IPS-NIHi7 (cell line): ENCODE data around the gene THEMIS2.
"Not testable (repeated sequence)": the region's sequence is repeated elsewhere in the genome, so short reads cannot be mapped to it uniquely, and the experiment has no call there.

Experiments used
- DNase-seq: peaks from one replicate; pipeline ENCODE4 v3.0.0; 2012; ENCODE audit warnings: mixed read lengths; ENCODE audit errors: extremely low spot score

Gene THEMIS2

DNA sequence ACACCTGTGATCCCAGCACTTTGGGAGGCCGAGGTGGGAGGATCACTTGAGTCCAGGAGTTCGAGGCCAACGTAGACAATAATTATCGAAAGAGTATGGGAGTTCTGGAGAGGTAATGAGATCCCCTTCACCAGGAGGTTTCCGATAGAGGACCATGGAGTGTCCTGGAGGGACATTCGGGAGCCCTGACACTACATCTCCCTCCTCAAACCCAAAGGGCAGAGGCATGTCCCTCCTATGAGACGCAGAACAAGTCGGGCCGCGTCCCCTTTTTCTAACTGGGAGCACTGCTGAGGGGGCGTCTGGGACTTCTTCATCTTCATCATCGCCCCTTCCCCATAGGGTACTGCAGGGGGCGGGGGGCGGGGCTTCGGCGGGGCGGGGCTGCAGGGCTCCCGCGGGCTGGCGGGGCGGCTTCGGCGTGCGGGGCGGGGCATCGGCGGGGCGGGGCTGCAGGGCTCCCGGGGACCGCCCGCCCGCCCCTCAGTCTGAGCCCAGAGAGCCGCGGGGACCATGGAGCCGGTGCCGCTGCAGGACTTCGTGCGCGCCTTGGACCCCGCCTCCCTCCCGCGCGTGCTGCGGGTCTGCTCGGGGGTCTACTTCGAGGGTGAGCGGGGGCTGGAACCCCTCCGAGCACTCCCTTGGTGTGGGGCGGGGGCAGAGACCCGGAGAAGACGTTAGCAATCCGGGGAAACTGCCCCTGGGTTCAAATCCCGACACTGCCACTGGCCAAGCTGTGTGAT is at the start of gene THEMIS2:
Gene THEMIS2 (plus strand): TSS at position 486 of the 743 bp plus-strand sequence. CDS start 28 bp downstream, at position 514.
- DNase-seq = peak; percentile 98

DNA sequence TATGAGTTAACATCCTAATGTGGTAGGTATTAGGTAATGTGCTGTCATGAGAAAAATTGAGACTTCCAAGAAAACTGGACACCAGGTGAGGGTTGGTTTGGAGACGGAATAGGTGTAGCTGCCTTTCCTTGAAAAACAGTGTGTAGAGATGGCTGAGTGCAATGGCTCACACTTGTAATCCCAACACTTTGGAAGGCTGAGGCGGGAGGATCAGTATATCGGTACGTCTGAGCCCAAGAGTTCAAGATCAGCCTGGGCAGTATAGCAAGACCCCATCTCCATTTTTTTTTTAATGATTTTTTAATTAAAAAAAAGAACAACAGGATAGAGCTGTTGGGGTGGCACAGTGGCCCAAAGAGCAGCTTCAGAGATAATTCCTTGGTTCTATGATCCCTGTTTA is 48.6 kb upstream of the THEMIS2 start:
- no peak for DNase-seq

DNA sequence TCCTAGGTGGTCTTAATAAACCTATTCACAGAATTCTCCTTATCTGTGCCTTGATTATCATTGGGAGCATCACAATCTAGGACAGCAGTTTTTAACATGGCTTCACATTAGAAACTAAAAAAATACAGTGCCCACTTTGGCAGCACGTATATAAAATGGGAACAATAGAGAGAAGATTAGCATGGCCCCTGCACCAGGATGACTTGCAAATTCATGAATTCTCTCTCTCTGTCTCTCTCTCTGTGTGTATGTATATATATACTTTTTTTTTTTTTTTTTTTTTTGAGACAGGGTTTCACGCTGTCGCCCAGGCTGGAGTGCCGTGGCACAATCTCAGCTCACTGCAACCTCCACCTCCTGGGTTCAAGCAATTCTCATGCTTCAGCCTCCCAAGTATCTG is 47.9 kb upstream of the THEMIS2 start:
- no peak for DNase-seq

DNA sequence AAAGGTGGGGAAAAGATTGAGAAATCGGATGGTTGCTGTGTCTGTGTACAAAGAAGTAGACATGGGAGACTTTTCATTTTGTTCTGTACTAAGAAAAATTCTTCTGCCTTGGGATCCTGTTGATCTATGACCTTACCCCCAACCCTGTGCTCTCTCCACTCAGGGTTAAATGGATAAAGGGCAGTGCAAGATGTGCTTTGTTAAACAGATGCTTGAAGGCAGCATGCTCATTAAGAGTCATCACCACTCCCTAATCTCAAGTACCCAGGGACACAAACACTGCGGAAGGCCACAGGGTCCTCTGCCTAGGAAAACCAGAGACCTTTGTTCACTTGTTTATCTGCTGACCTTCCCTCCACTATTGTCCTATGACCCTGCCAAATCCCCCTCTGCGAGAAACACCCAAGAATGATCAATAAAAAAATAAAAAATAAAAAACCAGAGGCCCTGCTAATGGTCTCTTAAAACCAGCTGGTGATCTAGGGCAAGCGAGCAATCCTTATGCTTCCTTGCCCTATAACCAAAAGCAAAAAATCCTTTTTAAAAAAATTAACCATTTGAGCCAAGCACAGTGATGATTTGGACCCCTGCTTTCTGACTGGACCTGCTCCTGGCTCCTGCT is 42.9 kb upstream of the THEMIS2 start:
- not testable (repeated sequence) for DNase-seq

DNA sequence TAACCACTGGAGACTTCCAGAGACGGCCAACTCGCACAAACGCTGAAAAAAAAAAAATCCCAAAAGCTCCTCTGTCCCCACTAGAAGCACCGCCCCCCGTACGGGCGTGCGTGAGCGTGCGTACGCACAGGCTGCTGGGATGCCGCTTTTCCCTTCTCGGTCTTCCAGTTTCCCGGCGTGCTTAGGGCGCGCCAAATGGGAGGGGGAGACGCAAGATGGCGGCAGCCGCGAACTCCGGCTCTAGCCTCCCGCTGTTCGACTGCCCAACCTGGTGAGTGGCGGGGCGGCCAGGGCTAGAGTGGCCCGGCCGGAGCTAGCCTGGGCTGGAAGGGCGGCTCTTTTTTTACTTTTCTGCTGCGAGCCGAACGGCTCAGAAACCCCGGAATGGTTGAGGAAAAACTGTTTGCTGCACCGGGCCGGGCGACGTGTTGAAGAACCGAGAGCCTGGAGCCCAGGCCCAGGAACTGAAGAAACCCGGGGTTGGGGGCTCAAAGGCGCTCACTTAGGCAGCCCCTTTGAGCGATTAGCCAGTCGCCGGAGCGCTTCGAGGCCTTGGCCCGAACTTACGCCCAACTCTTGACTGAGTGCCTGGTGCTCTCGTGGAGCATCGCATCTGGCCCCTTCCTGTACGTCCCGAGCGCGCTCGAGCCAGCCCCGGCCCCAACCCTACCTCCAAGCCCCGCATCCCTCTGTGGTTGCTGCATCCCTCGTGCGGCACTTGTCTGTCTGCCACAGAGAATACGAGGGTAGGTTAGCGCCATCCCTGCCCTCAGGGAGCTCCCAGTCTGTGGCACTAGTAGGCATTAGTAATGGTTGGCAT is 41.5 kb upstream of the THEMIS2 start, which contains the start of gene PPP1R8:
Gene PPP1R8 (plus strand): TSS at position 162 of the 820 bp plus-strand sequence. CDS start 54 bp downstream, at position 216.
- peak; percentile 94 for DNase-seq

DNA sequence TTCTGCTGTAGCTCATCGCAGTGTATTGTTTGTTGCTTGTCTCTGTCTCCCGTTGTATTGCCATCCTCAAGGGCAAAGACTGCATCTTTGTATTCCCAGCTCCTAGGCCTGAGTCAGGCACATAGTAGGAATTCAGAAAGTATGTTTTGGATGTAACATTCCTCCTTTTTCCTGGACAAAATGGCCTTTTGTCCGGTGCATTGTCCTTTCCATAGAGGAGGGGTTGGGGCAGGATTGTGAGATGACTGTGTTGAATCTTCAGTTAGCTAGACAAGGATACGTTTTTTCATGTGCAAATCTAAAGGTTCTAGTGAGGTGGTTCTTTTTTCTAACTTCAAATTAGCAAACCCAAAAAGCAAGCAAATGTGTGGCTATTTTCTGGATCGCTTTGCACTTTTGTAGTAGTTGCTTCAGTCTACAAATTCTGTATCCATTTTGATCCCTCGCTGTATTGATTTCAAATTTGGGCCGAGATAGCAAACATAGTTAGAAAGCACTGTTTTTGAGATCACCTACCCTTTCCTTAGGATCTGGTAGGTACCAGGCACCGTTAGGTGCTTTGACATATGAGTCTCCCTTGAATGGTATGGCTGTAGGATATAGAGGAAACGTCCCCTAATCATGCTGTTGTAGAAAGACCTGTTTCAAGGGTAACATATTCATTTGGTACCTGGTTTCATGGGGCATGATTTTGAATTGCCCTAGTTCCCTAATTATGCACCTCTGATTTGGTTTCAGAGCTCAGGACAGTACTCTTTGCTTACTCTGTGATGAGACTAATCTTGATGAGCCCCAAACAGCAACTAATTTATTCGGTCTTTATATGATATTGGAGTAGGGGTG is 40.6 kb upstream of the THEMIS2 start:
- no peak for DNase-seq

DNA sequence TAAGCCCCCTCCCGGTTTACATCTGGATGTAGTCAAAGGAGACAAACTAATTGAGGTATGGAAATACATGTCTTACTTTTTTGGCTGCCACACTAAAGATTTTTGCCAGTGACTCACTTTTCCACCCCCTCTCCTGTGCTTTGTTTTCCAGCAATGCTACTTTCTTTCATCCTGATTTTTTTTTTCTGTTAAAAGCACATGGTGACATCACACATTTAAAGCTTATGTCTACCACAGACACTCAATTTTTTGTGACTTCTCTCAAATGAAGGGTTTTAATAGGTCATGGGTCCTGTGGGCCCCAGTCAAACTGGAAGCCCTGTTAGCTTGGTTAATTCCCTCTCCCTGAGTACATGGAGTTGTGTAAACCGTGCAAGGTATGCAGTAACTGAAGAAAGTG is 39.6 kb upstream of the THEMIS2 start:
- no peak for DNase-seq

DNA sequence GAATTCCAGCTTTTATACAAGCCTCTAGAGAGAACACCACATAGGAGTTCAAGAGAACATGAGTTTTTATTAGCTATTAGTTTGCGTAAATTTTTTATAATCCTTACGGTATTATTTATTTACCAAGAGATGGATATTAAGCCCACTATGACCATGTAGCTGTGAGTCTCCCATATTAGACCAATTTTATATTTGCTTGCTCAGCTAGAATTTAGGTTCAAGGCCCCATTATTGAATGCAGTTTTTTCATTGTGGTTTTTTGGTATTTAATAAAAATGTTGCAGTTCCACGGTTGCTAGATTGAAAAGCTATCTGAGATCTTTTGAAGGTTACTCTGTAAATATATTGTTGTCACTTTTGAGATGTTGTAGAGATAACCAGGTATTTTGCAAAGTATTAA is 38.9 kb upstream of the THEMIS2 start:
- DNase-seq = no peak

DNA sequence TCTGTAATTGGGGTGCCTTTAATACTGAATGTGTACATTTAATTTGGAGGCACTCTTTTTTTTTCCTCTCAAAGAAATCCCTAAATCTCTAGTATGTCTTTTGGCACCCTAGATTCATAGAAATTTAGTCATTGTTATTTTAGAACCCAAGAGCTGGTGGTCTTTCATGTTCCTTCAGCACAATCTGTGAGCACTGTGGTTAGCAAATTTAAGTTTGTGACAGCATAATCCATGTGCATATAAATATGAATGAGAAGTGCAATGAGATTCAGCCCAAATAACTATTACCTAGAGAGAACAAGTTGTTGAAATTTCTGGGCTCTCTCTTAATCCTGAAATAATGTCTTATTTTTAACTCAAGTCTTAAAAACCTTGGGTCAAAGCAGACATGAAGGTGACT is 37.3 kb upstream of the THEMIS2 start:
- DNase-seq = no peak

DNA sequence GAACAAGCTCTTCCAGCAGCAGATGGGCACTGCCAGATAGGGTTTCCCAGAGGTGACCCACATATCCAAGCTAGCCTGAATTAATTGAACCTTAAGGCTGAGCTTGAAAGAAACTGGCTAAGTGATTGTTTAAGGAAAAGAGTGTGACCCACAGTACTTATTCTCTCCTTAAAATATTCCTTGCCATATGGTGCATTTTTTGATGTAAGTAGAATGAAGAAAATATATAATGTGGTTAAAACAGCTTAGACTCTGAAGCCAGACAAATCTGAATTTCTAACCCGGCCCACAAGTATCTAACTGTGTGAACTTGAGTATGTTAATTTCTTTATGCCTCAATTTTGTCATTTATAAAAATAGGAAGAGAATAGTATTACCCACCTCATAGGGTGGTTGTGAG is 36.8 kb upstream of the THEMIS2 start:
- DNase-seq = no peak

DNA sequence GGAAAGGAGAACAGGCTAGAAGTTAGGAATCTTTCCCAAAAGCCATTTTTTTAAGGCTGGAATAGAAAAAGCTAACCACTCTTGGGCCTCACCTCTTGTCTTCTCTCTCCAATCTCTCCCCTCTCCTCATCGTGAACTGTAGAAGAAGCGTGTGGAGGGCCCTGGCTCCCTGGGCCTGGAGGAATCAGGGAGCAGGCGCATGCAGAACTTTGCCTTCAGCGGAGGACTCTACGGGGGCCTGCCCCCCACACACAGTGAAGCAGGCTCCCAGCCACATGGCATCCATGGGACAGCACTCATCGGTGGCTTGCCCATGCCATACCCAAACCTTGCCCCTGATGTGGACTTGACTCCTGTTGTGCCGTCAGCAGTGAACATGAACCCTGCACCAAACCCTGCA is 22.4 kb upstream of the THEMIS2 start:
- no peak for DNase-seq

DNA sequence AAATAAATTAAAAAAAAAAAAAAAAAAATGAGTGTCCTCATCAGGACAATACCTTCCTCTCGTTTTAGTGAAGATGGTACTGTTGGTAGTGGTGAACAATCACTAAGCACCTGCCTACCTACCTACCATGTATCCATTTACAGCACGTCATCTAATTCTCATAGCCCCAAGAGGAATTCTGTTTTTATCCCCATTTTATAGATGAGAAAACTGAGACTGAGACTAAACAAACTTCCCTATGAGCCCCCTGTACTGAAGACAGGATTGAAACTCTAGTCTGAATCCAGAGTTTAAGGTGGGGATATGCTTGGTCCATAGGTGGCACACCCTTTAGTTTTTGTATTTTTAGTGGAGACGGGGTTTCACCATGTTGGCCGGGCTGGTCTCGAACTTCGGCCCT is 17.3 kb upstream of the THEMIS2 start:
- DNase-seq = no peak

DNA sequence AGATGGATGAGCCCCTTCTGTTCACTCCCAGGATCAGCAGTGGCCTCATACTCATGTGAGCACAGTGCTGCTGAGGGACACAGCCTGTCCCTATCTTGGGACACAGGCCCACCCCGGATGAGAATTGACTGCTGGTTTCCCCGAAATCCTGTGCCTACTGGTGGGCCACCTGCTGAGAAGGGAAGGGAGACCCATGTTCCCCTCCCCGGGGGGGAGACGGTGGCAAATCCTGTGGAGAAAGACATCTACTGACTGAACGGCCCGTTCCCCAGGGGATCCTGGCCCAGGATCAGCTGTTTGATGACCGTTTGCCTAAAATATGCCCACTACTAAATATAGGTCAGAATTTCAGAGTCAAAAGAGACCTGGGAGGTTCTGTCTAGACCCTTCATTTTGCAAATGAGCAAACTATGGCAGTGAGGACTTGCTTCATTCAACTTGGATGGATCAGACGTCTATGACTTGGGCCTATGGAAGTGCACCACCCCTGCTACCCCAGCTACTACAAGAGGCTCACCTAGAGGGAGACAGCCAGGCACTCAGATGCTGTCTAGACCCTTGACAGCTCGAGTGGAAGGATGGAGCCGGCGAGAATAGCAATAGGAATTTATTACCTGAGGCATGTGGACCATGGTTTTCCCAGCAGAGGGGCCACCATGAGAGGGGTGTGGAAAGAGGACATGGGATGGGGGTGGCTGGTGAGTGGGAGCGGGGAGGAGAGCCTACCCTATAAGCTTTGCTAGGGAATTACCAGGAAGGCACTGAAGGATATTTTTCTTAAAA is 15.6 kb upstream of the THEMIS2 start:
- DNase-seq = no peak

DNA sequence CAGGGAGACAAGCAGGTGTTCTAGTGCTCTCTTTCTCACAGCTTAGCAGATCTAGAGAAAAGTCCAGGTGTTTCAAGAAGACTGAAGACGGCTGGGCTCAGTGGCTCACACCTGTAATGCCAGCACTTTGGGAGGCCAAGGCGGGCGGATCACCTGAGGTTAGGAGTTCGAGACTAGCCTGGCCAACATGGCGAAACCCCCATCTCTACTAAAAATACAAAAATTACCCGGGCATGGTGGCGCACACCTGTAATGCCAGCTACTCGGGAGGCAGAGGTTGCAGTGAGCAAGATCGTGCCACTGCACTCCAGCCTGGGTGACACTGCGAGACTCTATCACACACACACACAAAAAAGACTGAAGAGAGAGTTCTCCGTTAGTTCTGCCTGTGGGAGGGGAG is 14.8 kb upstream of the THEMIS2 start:
- not testable (repeated sequence) for DNase-seq

DNA sequence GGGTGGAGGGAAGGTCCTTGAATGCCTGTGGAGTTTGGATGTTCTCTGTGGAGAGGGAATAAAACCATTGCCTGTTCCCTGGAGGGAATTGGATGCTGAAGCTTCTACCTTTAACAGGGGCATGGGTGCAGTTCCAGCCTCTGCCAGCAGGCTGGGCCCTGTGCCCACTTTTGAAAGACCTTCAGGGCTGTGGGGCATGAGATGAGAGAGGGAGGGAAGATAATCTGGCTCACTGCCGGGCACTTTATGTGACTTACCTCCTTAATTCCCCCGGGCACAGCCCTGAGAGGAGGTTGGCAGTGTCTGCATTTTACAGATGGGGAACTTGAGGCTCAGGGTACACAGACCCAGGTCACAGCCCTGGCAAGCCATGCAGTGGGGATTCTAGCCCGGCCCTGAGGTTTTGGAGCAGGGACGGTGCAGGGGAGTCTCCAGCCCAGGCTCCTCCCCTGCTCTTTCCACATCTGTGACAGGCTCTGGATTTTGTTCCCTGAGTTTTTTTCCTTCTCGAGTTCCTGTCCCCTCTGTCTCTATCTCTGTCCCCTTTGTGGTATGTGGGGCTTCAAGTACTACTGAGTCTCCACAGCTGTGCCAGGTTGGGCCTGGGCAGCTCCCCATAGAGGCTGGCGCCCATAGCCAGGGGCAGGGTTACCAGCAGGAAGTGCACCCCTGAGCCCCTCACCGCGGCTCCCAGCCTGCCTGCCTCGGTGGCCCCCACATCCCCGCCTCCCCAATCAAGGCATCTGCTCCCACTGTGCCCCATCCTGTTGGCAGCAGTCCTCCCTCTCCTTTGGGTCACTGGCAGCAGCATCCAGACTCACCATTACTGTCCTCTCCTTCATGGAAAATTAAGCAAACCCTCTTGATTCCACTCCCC is 14.0 kb upstream of the THEMIS2 start:
- peak; percentile 83 for DNase-seq

DNA sequence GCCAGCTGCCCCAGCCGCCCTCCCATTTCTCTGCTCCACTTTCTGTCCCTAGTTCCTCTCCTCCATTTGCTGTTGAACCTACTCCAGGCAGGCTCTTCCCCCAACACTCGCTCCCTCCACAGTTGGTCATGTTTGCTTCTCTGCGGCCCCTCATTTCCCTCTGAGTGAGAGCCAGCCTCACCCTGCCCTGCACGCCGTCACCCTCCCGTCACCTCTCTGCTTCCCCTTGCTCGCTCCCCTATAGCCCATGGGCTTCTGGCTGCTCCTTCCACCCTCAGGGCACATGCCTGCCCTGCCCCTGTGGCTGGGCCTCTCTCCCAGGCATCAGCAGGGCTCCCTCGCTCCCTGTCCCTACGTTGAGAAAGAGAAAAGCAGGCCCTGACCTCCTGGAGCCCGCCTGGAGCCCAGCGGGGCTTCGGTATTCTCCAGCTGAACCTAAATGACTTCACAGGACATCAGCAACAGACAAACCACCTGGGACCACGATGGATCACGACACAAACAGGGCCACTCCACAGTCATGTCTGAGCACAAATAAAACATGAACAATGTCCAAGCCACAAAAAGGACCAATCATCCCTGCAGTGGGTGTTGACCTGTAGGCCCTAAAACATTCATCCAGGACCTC is 13.3 kb upstream of the THEMIS2 start:
- no peak for DNase-seq

DNA sequence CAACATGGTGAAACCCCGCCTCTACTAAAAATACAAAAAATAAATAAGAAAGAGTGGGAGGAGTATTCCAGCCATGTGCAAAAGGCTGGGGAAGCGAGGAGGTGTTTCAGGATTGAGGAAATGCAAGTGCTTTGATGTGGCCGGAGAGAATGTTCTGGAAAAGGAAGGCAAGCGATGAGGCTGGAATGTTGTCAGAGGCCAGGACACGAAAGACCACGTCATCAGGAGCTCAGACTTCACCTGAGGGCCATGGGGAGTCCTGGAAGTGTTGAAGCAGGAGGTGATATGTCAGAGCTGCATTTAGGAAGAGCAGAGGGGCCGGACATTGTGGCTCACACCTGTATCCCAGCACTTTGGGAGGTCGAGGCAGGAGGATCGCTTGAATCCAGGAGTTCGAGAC is 10.9 kb upstream of the THEMIS2 start:
- DNase-seq = no peak

DNA sequence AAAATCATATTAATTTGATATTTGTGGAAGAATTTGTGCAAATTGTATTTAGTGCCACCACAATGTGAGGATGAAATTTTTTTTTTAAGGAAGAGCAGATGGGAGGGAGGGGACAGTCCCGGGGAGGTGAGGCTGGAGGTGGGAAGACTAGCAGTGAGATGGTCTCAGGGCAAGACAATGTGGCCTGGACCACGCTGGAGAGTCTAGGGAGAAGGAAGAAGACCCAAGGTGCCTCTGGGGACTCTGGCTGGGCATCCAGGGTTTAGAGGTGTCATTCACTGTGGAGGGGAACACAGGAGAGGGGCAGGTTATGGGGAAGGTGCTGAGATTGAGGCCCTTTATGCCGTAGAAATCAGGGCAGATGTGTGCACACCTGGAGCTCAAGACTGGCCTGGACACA is 10.3 kb upstream of the THEMIS2 start:
- no peak for DNase-seq
